Measurements from ENCODE around the gene MORC3.

- TF ChIP-seq CTCF (IDR thresholded peaks at IDR 0.05; ENCODE audit: low read depth, low read length, poor library complexity, severe bottlenecking) (no peak), EZH2phosphoT487 (IDR thresholded peaks at IDR 0.05; ENCODE audit: borderline replicate concordance, low read length) (no peak)
Observed at GRCh38 chr21:36347278-36347961, 27.4 kb downstream of the MORC3 start.
